Activated naive CD4-positive, alpha-beta T cell (primary cell): ENCODE measurements around the gene ATOX1.

Source experiments
- DNase-seq, 4 experiments: peaks; one replicate each; lab custom pipeline; 2025; lab: John Stamatoyannopoulos, UW

Gene ATOX1

DNA sequence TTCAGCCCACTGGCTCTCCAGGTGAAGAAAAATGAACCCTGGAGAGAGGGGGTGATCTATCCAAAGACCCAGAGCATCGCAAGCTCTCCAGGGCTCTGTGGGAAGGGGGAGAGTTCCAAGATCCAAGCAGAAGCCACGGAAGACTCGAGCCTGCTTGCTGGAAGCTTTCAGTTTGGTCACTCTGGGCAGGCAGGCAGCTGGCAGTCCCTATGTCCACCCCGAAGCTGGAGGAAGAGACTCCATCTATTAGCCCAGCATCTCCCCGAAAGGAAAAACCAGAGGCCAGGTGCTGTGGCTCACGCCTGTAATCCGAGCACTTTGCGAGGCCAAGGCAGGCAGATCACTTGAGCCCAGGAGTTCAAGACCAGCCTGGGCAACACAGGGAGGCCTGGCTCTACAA lies 61.0 kb downstream of the ATOX1 start:
- no peak for DNase-seq

DNA sequence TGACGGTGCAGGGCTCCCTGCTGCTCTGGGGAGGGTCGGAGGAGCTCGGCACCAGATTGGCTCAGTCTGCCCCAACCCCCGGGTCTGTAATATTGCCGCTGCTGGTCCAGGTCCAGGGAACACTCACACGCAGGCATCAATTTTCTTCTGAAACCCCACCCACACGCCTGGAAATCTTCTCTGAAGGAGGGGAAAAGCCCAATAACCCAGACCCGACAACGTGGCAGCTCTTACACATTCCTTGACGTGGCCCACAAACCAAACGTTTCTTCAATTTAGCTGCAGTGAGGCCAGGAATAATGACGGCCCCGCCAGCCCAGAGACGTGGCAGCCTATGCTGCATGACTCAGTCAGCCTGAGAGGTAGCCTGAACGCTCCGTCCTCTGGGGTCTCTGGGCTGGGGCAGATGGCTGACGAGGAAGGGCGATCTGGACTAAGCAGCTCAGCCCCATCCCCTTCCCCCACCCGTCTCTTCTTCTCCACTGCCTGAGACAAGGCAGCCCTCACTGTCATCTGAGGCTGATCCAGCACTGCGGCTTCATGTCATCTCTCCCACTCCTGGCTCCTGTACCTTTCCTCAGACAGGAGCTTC lies 61.9 kb downstream of the ATOX1 start:
- DNase-seq, result no peak

- no peak for DNase-seq
These were observed 63.0 kb downstream of the ATOX1 start for GRCh38 chr5:151695464-151695863.

GRCh38 chr5:151694035-151694485 lies 64.4 kb downstream of the ATOX1 start:
- no peak for DNase-seq
